ENCODE results near the gene ANKRD28.
"Not testable (repeated sequence)": the region's sequence is repeated elsewhere in the genome, so short reads cannot be mapped to it uniquely, and the experiment has no call there.

ANKRD28 gene

DNA sequence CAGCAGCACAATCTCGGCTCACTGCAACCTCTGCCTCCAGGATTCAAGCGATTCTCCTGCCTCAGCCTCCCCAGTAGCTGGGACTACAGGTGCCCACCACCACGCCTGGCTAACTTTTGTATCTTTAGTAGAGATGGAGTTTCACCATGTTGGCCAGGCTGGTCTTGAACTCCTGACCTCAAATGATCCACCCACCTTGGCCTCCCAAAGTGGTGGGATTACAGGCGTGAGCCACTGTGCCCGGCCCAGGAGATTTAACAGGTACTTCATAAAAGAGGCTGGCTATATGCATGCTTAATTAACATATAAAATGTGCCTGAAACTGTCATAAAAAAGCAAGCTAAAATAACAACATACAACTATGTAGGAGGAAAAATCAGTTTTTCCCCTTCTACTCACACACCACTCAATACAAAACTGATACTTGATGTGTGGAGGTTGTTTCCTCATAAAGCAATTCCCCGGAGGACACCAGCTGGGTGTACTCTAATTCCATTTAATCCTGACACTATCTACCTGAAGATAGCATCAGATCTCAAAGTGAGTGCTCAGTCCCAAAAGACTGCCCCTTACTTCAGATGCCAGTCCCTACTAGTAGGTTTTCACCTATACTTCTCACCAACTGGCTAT lies 22.7 kb downstream of the ANKRD28 start:
- H3K4me3 ChIP-seq (ENCODE audit: low read depth, low read length): not testable (repeated sequence)

DNA sequence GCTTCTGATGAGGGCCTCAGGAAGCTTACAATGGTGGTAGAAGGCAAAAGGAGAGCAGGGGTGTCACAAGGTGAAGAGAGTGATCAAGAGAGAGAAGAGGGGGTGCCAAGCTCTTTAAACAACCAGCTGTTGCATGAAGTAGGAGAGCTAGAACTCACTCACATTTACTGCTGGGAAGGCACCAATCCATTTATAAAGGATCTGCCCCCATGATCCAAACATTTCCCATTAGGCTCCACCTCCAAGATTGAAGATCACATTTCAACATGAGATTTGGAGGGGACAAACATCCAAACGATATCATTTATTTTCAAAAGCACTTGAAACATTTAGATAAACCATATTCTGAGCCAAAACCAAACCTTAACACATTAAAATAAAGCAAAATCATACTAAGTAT lies 26.3 kb downstream of the ANKRD28 start:
- H3K4me3 ChIP-seq (ENCODE audit: low read depth, low read length): no peak overlapping the region

DNA sequence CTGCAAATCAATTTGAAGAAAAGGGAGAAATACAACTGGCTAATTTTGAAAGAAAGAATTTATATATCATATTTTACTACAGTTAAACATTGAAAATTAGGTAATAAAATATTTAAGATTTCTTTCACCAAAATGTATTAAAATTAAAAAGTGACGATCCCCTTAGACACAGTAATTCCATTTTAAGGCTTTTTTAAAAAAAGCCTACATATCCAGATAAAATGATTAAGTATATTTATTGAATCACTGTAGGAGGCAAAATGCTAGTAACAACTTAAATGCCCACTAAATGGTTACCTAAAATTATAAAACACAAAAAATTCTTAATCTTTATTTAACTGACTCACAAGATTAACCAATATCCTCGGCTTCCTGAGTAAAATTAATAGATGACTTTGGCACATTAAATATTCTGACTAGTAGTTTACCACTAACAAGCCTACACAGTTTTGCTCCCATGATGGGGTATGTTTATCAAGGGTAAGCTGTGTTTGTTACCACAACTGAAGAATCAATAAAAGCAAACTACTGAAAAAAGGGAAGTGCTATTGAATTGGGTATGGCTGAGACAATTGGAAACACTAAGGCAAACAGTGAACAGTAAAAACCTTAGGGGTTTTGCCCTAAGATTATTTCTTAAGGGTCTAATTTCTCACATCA lies 28.4 kb downstream of the ANKRD28 start:
- H3K4me3 ChIP-seq (ENCODE audit: low read depth, low read length): no peak overlapping the region

DNA sequence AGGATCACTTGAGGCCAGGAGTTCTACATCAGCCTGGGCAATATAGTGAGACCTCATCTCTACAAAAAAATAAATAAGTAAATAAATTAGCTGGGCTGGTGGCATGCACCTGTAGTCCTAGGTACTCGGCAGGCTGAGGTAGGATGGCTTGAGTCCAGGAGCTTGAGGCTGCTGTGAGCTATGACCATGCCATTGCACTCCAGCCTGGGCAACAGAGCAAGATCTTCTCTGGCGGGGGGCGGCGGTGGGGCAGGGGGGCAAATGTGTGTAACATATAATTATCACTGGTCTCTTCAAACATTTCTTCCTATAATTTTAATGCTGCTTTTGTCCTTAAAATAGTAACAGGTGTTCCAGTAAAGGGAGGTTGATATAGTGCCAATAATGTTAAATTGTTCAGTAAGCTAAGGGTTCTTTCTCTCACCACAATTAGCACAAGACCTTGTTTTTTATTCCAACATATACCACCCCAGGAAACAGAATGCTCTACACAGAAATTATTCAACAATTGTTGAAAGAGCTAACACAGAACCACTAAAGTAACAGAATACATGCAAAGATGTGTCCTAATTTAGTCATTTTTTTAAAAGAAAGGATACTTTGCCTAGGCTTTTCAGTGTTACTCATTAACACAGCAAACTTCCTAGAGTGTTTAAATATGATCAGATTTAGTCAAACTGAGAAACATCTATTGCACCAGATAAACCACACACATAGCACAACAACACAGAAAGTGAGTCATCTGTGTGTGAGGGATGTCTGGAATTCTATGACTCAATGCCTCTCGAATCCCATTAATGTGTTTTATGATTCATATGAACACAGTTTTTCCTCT lies 29.1 kb downstream of the ANKRD28 start:
- H3K4me3 ChIP-seq (ENCODE audit: low read depth, low read length): no peak overlapping the region

DNA sequence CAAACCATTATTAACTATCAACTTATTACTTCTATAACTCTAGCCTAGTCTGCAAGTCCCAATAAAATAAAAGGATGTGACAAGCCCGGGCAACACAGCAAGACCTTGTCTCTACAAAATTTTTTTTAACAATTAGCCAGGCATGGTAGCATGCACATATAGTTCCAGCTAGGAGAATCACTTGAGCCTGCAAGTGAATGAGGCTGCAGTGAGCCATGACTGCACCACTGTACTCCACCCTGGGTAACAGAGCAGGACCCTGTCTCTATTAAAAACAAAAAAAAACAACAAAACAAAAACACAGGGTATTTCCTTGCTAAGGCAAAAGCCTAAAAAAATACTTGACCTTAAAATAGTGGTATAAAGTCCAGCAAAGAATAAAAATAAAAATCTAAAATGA lies 31.4 kb downstream of the ANKRD28 start:
- H3K4me3 ChIP-seq (ENCODE audit: low read depth, low read length): no peak overlapping the region

DNA sequence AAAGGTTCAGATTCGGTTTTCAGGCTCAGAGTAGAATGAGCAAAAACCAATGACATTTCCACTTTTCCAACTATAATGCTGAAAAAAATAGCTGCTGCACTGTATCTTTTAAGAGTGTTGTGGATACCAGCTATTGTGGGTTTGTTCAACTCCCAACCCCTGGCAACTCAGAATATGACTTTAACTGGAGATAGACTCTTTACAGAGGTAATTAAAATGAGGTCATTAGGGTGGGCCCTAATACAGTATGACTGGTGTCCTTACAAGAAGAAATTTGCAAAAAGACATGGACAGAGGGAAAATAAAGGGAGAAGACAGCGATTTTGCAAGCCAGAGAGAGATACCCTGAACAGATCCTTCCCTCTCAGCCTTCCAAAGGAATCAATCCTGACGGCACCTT lies 39.5 kb downstream of the ANKRD28 start:
- H3K4me3 ChIP-seq (ENCODE audit: low read depth, low read length): no peak overlapping the region

DNA sequence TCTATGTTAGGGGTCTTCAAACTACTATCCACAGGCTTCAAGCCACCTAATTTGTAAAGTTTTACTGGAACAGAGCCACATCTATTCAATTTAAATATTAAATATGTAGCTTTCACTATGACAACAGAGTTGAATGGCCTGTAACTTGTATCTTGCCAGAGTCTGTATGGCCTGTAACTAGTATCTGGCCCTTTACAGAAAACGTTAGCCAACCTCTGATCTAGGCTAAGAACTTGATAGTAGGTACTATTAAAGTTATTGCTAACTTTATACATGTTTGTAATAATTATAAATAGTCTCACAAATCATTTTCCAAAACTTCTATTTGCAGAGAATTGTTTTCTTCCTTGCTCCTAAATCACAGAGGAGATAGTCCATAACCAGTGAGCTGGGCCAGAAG lies 40.0 kb downstream of the ANKRD28 start:
- H3K4me3 ChIP-seq (ENCODE audit: low read depth, low read length): no peak overlapping the region

DNA sequence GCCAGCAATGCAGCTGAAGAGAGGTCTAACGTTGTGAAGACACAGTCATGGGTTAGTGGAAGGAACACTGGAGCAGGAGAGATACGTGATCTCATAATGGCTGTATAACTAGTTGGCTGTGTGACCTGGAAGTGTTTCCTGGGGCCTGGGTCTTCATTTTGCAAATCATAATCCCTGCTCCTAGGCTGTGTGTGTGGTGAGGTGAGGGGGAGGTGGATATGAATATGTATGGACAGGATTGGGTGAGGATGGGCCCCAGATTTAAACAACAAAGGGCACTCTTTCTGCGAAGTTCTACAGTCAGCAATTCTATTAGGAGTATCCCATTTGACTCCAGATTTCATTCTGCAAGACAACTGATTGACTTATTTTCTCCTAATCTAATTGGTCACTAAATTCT lies 41.3 kb downstream of the ANKRD28 start:
- H3K4me3 ChIP-seq (ENCODE audit: low read depth, low read length): no peak overlapping the region

DNA sequence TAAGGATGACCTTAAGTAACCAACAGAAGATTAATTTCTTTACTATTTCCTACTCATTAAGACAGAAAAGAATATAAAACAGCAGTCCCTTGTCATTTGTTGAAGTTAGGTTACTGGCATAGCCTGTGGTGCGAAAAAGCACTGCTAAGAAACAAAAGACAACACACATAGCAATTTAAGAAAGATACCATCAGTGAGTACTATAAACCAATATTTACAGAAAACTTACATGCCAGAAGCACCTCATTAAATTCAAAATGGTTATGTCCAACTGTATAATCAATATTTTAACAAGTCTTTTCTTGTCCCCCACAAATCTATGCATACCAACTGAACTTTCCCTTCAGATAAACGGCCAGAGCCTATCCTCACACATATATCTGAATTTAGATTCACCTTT lies 42.0 kb downstream of the ANKRD28 start:
- H3K4me3 ChIP-seq (ENCODE audit: low read depth, low read length): no peak overlapping the region

DNA sequence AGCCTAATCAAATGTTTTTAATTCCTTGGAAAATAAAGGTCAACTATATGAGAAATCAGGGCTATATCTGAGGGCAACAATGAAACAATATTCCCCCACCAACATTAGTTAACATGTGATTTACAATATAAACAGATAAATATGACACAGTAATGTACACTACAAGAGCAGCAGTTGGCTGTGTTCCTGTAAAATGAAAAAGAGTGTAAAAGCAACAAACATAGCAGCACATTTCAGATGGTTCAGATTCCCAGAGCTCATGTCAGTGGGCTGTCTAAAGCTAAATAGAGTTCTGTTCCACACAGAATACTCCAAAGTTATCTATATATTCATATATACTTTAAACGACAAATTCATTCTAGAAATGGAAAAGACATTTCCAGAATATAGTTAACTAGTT lies 42.6 kb downstream of the ANKRD28 start:
- no peak overlapping the region for H3K4me3 ChIP-seq (ENCODE audit: low read depth, low read length)

DNA sequence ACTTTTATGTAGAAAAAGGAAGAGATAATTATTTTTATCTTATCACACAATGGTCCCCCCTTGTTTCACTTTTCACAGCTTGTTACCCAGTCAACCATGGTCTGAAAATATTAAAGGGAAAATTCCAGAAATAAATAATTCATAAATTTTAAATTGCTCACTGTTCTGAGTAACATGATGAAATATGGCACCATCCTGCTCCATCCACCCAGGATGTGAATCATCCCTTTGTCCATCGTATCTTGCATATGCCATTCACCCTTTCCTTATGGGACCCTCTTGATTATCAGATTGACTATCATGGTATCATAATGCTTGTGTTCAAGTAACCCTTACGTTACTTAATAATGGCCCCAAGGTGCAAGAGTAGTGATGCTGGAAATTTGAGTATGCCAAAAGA lies 43.7 kb downstream of the ANKRD28 start:
- no peak overlapping the region for H3K4me3 ChIP-seq (ENCODE audit: low read depth, low read length)

DNA sequence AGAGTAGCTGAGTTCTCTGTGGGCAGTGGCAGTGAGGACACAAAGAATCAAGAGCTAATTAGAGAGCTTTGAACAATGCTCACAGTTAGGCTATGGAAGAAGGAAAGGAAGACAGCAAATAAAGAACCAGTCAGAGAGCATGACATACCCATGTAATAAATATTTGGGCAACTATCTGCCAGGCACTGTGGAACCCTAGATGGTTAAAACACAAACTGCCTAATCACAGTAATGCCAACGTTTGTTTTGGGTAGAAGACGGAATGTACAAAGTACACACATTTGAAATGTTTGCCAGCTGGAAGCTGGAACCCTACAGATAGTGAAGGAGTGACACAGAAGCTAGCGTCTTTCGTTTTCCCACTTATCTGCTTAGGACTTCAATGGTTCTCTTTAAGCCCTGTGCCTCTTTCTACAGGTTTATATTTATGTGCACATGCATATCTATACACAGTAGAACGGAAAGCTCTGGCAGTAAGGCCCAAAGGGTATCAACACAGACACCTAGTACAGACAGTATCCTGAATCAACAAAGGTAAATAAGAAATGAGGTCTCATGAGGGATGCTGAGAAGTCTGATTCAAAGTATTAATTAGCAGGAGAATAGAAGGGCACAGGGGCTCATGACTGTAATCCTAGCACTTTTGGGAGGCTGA lies 44.6 kb downstream of the ANKRD28 start:
- no peak overlapping the region for H3K4me3 ChIP-seq (ENCODE audit: low read depth, low read length)

DNA sequence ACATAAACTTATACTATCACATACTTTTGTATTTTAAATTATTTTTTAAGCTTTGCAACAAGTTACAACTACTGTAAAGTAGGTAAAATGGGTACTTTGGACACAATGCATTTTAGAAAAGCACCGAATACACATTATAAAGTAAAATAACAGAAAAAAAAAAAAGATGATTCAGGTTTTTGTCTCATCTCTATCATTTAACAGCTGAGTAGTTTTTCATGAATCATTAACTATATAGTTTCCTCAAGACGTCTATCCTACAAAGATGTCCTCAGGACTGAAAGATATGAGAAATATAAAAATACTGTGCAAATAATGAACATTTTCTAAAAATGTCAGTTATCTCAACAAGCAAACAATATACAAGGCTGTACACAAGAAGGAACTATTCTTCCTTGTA lies 46.9 kb downstream of the ANKRD28 start:
- H3K4me3 ChIP-seq (ENCODE audit: low read depth, low read length): no peak overlapping the region

DNA sequence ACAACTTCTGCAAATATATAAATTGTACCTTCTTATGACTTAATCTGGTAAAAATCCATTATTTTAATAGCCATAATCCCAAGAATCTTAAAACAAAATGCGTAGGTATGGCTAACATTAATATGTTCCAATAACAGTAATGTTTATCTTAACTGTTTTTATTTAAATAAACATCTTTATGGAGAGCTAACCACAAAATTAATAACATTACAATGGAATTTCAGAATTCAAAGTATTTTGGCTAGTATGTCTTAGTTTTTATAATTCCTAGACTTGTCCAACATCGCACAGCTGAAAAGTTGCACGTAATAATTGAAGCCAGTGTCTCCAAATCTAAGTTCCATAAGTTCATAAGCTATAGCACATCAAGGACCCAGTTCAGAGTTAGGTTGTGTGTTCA lies 47.6 kb downstream of the ANKRD28 start:
- H3K4me3 ChIP-seq (ENCODE audit: low read depth, low read length): no peak overlapping the region

DNA sequence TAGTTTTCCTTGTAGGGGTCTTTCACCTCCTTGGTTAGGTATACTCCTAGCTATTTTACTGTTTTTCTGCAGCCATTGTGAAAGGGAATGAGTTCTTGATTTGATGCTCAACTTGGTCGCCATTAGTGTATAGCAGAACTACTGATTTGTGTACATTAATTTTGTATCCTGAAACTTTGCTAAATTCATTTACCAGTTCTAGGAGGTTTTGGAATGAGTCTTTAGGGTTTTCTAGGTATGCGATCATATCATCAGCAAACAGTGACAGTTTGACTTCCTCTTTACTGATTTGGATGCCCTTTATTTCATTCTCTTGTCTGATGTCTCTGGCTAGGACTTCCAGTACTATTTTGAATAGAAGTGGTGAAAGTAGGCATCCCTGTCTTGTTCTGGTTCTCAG lies 51.9 kb downstream of the ANKRD28 start:
- H3K4me3 ChIP-seq (ENCODE audit: low read depth, low read length): not testable (repeated sequence)

DNA sequence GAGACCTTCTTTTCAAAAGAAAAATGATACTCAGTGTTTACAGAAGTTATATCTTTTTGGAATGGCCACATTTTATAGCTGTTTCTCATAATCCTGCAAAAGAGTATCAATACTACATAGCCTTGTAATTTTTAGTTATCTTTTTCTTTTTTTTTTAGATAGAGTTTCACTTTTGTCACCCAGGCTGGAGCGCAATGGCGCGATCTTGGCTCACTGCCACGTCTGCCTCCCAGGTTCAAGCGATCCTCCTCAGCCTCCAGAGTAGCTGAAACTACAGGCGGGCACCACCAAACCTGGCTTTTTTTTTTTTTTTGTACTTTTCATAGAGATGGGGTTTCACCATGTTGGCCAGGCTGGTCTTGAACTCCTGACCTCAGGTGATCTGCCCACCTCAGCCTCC lies 53.6 kb downstream of the ANKRD28 start:
- H3K4me3 ChIP-seq (ENCODE audit: low read depth, low read length): no peak overlapping the region

DNA sequence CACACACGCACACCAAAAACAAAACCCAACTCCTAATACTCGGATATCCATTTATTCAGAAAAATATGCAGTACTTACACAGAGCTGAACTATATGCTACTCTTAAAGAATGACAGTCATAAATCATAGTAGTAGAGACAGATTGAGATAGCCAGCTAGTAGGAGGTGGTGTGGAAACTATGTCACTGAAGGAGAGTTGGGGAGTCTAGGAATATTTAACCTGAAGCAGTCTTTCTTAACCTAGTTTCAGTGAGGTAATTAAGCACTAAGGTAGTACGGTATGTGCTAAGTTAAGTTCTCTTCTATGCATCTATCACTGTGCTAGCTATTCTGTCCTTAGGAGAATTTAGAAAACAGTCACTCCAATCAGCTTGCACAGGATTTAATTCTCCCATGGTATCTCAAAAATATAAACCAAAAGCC lies 54.2 kb downstream of the ANKRD28 start:
- no peak overlapping the region for H3K4me3 ChIP-seq (ENCODE audit: low read depth, low read length)

DNA sequence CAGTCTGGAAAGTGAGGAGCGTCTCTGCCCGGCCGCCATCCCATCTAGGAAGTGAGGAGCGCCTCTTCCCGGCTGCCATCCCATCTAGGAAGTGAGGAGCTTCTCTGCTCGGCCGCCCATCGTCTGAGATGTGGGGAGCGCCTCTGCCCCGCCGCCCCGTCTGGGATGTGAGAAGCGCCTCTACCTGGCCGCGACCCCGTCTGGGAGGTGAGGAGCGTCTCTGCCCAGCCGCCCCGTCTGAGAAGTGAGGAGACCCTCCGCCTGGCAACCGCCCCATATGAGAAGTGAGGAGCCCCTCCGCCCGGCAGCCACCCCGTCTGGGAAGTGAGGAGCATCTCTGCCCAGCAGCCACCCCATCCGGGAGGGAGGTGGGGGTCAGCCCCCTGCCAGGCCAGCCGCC lies 55.5 kb downstream of the ANKRD28 start:
- H3K4me3 ChIP-seq (ENCODE audit: low read depth, low read length): not testable (repeated sequence)

DNA sequence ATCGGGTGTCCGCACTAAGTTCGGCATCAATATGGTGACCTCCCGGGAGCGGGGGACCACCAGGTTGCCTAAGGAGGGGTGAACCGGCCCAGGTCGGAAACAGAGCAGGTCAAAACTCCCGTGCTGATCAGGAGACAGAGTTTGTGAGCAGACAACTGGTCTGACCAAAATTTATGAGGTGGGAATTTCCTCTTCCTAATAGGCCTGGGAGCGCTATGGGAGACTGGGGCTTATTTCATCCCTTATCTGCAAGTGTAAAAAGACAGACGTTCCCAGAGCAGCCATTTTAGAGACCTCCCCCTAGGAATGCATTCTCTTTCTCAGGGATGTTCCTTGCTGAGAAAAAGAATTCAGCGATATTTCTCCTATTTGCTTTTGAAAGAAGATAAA lies 59.2 kb downstream of the ANKRD28 start:
- not testable (repeated sequence) for H3K4me3 ChIP-seq (ENCODE audit: low read depth, low read length)

DNA sequence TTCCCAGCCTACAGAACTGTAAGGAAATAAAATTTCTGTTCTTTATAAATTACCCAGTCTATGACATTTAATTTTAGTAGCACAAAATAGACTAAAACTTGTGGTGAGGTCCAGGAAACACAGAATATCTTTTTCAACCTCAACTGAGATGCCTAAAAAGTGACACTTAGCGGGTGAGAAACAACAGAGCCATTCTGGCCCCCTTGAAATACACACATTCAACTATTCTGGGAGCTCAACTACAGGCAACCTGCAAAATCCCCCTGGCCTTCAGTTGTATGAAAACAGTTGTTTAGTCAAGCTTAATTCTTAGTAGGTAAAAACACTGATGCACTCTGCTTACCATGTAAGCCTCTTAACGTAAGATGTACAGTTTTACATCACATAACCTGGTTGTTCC lies 66.8 kb downstream of the ANKRD28 start:
- H3K4me3 ChIP-seq (ENCODE audit: low read depth, low read length): no peak overlapping the region

DNA sequence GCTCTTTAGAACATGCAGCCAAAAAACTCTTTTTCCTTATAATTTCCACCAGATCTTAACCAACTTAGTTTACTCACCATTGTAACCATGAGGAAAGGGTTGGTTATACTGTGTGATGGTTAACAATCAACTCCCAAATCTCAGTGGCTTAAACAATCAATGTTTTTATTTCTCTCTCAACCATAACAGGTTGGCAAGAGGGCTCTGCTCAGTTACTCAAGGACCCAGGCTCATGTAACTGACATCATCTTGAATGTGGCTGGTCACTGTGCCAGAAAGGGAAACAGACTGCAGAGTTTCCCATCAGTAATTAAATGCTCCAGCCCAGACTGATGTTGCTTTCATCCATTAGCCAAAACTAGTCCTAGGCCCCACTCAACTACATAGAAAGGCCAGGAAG lies 69.0 kb downstream of the ANKRD28 start:
- no peak overlapping the region for H3K4me3 ChIP-seq (ENCODE audit: low read depth, low read length)

DNA sequence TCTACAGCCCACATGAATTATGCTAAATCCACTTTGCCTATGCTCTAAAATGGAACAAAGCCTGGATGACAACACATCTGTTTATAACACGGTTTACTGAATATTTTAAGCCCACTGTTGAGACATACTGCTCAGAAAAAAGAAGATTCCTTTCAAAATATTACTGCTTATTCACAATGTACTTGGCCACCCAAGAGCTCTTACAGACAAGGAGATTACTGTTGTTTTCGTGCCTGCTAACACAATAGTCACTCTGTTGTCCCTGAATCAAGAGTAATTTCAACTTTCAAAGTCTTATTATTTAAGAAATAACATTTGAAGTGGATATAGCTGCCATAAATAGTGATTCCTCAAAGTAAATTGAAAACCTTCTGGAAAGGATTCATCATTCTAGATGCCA lies 70.9 kb downstream of the ANKRD28 start:
- no peak overlapping the region for H3K4me3 ChIP-seq (ENCODE audit: low read depth, low read length)
